Cardiac muscle cell (in vitro differentiated cells and primary cell): ENCODE measurements around the gene PSTPIP1. TPM values are rescaled to one million over a fixed set of nuclear protein-coding genes. Genes with fewer than 3 reads are reported as not detected.

ENCODE experiments used
- DNase-seq, 2 donors: peaks; one replicate each; pipeline versions ENCODE4 v3.0.0 to v3.0.0-alpha.2; 2010 to 2017; ENCODE audit warnings: low read depth in 1 of 2, low spot score in 1 of 2
- H3K27ac ChIP-seq: fragments of 200-600 bp; sonication (generic); 2 replicates; pipeline ENCODE4 v1.5.1; 2016
- H3K27me3 ChIP-seq: fragments of 200-600 bp; sonication (generic); 2 replicates; pipeline ENCODE4 v1.6.0; 2016; ENCODE audit warnings: control low read depth
- H3K36me3 ChIP-seq: fragments of 200-600 bp; sonication (generic); 2 replicates; pipeline ENCODE4 v1.5.1; 2016; ENCODE audit warnings: control low read depth
- H3K4me1 ChIP-seq: fragments of 200-600 bp; sonication (generic); 2 replicates; pipeline ENCODE4 v1.8.1; 2017; ENCODE audit warnings: low read depth, mild to moderate bottlenecking, mixed run types
- H3K4me3 ChIP-seq: fragments of 200-600 bp; sonication (generic); 2 replicates; pipeline ENCODE4 v1.5.1; 2016; ENCODE audit warnings: mild to moderate bottlenecking
- H3K9me3 ChIP-seq: fragments of 200-600 bp; sonication (generic); 2 replicates; pipeline ENCODE4 v1.5.1; 2017; ENCODE audit warnings: low read depth, mild to moderate bottlenecking, control low read depth
- CTCF ChIP-seq: IDR thresholded peaks from 2 replicates; pipeline ENCODE4 v1.5.1; 2012; ENCODE audit warnings: low read depth, mild to moderate bottlenecking, low read length
- polyA plus RNA-seq: library from polyadenylated mRNA; unstranded; fragments of >200 nt; fragmentation: Nextera tagmentation; extraction: Ambion mirVana; gene quantifications from 2 replicates; pipeline ENCODE4 v1.2.1, GENCODE V29; 2016
- total RNA-seq: library from RNA; depleted of rRNA; stranded (reverse); fragments of >200 nt; gene quantifications from 2 replicates; pipeline ENCODE4 v1.2.3, GENCODE V29; 2016

The PSTPIP1 gene
- total and polyA plus RNA-seq, 2 experiments from 2014 or later: 0.26 to 0.63 TPM

DNA sequence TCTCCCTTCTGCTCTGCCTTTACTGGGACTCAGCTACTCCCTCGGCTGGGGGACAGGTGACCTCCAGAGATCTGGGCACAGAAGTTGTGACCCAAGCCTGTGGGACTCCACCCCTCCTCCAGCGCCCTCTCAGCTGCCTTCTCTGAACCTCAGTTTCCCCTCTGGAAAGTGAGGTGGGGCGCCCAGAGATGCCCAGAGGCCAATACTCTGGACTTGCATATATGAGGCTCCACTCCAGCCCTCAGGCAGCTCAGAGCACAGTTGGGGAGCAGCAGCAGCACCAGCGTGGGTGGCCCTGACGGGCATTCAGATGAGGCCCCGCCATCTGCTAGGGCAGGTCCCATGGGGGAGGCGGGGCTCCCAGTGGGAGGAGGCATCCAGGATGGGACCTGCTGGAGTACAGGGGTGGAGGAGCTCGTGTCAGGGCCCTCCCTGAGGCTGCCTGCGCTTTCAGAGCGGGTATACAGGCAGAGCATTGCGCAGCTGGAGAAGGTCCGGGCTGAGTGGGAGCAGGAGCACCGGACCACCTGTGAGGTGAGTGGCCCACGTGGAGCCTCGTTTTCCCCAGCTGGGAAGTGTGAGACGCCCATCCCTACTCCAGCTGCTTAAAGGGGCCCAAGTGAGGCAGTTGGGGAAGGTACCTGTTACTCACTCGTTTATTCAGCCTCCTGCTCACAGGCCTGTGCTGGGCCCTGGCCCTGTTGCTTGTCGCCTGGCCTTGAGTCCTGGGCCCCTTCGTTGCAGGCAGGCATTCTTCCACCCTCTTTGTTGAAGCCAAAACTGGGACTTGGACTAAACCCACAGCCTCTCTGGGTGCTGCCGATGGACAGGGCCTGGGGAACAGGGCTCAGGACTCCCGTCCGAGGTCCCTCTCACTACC is 35.4 kb downstream of the PSTPIP1 start:
- Histone ChIP-seq H3K27me3 (no peaks in the 10 kb centered on the region), H3K9me3 (no peaks in the 10 kb centered on the region), H3K4me3 (no peak overlapping the region), H3K27ac (no peak overlapping the region), H3K4me1 (no peaks in the 10 kb centered on the region), H3K36me3 (no peaks in the 10 kb centered on the region)
- TF ChIP-seq CTCF: no peak
- DNase-seq: no peak

- Histone ChIP-seq H3K36me3 (no peaks in the 10 kb centered on the region), H3K4me3 (no peak overlapping the region), H3K27me3 (no peaks in the 10 kb centered on the region), H3K27ac (no peak overlapping the region), H3K4me1 (no peaks in the 10 kb centered on the region), H3K9me3 (no peaks in the 10 kb centered on the region)
- no peak for TF ChIP-seq CTCF
- no peak for DNase-seq
Measured at GRCh38 chr15:77030928-77031375, 36.0 kb downstream of the PSTPIP1 start.

GRCh38 chr15:77031376-77032050 is 36.6 kb downstream of the PSTPIP1 start:
- DNase-seq: no peak
- Histone ChIP-seq H3K4me3 (no peak overlapping the region), H3K27ac (no peak overlapping the region), H3K27me3 (no peaks in the 10 kb centered on the region), H3K36me3 (no peaks in the 10 kb centered on the region), H3K4me1 (no peaks in the 10 kb centered on the region), H3K9me3 (no peaks in the 10 kb centered on the region)
- TF ChIP-seq CTCF: no peak

DNA sequence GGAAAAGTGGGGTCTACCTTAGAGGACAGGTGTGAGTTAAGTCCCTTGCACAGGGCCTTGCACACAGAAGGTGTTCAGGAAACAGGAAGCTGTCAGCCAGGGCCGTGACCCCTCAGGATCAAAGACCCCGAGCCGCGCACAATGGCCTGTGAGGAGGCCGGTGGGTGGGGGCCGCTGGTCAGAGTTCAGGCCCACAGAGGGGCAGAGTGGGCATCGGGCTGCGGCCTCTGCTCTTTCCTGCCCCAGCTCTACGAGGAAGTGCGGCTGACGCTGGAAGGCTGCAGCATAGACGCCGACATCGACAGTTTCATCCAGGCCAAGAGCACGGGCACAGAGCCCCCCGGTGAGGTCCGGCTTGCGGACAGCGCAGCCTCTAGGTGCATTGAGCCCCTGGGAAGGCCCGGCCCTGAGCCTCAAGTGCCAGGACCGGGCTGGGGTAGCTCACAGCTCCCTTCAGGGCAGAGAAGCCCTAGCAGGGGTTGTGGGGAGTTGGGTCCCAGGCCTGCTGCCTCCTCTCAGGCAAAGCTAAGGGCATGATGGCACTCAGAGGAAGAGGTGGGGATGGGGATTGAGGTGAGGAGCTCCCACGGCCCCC is 37.2 kb downstream of the PSTPIP1 start:
- no peak for DNase-seq
- Histone ChIP-seq H3K27ac (no peak overlapping the region), H3K4me3 (no peak overlapping the region), H3K36me3 (no peaks in the 10 kb centered on the region), H3K4me1 (no peaks in the 10 kb centered on the region), H3K27me3 (no peaks in the 10 kb centered on the region), H3K9me3 (no peaks in the 10 kb centered on the region)
- no peak for TF ChIP-seq CTCF

GRCh38 chr15:77032647-77033416 is 37.9 kb downstream of the PSTPIP1 start:
- no peak overlapping the region for H3K4me3 ChIP-seq
- no peak overlapping the region for H3K27ac ChIP-seq
- no peak for DNase-seq
- H3K9me3 ChIP-seq: no peaks in the 10 kb centered on the region
- H3K27me3 ChIP-seq: no peaks in the 10 kb centered on the region
- H3K36me3 ChIP-seq: no peaks in the 10 kb centered on the region
- no peak for TF ChIP-seq CTCF
- H3K4me1 ChIP-seq: no peaks in the 10 kb centered on the region
